Stimulated activated CD4-positive, alpha-beta T cell treated with anti-CD3 and anti-CD28 coated beads, Interleukin-12 subunit alpha, Interleukin-12 subunit beta, amount 100 ng/mL, for 4 hours (primary cell): ENCODE results near the gene CACNA1D.

Experiments used
- DNase-seq: peaks from one replicate; pipeline ENCODE4 v3.0.0-alpha.2; 2020

Gene CACNA1D

GRCh38 chr3:53813229-53813628 is 318.8 kb downstream of the CACNA1D start:
- no peak for DNase-seq

- no peak for DNase-seq
Observed at GRCh38 chr3:53813876-53814275, 319.5 kb downstream of the CACNA1D start.

- DNase-seq: no peak
Observed at GRCh38 chr3:53815067-53815466, 320.7 kb downstream of the CACNA1D start.

GRCh38 chr3:53815651-53816050 is 321.2 kb downstream of the CACNA1D start:
- no peak for DNase-seq

GRCh38 chr3:53816425-53816824 is 322.0 kb downstream of the CACNA1D start:
- no peak for DNase-seq

- DNase-seq: no peak
Observed at GRCh38 chr3:53817211-53817610, 322.8 kb downstream of the CACNA1D start.

- DNase-seq: no peak
Observed at GRCh38 chr3:53817809-53818208, 323.4 kb downstream of the CACNA1D start.

- DNase-seq: no peak
Observed at GRCh38 chr3:53818221-53819162, 324.1 kb downstream of the CACNA1D start.

- DNase-seq: no peak
Observed at GRCh38 chr3:53819163-53819868, 324.9 kb downstream of the CACNA1D start.

GRCh38 chr3:53820084-53820483 is 325.7 kb downstream of the CACNA1D start:
- no peak for DNase-seq

- no peak for DNase-seq
Observed at GRCh38 chr3:53820756-53821580, 326.6 kb downstream of the CACNA1D start.

- no peak for DNase-seq
Observed at GRCh38 chr3:53821631-53822121, 327.3 kb downstream of the CACNA1D start.

- no peak for DNase-seq
Observed at GRCh38 chr3:53822331-53822741, 327.9 kb downstream of the CACNA1D start.

- no peak for DNase-seq
Observed at GRCh38 chr3:53823026-53823955, 328.9 kb downstream of the CACNA1D start.

GRCh38 chr3:53823956-53824657 is 329.7 kb downstream of the CACNA1D start:
- DNase-seq: no peak

- no peak for DNase-seq
Observed at GRCh38 chr3:53824795-53825194, 330.4 kb downstream of the CACNA1D start.

- no peak for DNase-seq
Observed at GRCh38 chr3:53826048-53826447, 331.6 kb downstream of the CACNA1D start.

GRCh38 chr3:53828581-53828980 is 334.2 kb downstream of the CACNA1D start:
- DNase-seq: no peak

- no peak for DNase-seq
Observed at GRCh38 chr3:53829605-53830004, 335.2 kb downstream of the CACNA1D start.

- no peak for DNase-seq
Observed at GRCh38 chr3:53830944-53831343, 336.5 kb downstream of the CACNA1D start.

- DNase-seq: no peak
Observed at GRCh38 chr3:53833053-53833645, 338.7 kb downstream of the CACNA1D start.
